Retinal pigment epithelial cell (primary cell): ENCODE data around the gene SIRPA.

ENCODE experiments used
- DNase-seq: peaks from one replicate; pipeline ENCODE4 v3.0.0-alpha.2; 2010; ENCODE audit warnings: low read depth
- H3K4me3 ChIP-seq: 2 replicates; pipeline ENCODE4 v1.5.1; 2011; ENCODE audit warnings: mild to moderate bottlenecking, low read length, control low read depth, moderate library complexity
- TF ChIP-seq, protein P1 (sequence below): conservative IDR thresholded peaks from 2 replicates; pipeline ENCODE4 v1.5.1; 2011; ENCODE audit warnings: low read depth, low read length, control low read depth, inconsistent platforms

SIRPA gene

GRCh38 chr20:1945660-1946059 is 50.5 kb downstream of the SIRPA start:
- H3K4me3 ChIP-seq: no peak overlapping the region
- TF ChIP-seq, protein P1, sequence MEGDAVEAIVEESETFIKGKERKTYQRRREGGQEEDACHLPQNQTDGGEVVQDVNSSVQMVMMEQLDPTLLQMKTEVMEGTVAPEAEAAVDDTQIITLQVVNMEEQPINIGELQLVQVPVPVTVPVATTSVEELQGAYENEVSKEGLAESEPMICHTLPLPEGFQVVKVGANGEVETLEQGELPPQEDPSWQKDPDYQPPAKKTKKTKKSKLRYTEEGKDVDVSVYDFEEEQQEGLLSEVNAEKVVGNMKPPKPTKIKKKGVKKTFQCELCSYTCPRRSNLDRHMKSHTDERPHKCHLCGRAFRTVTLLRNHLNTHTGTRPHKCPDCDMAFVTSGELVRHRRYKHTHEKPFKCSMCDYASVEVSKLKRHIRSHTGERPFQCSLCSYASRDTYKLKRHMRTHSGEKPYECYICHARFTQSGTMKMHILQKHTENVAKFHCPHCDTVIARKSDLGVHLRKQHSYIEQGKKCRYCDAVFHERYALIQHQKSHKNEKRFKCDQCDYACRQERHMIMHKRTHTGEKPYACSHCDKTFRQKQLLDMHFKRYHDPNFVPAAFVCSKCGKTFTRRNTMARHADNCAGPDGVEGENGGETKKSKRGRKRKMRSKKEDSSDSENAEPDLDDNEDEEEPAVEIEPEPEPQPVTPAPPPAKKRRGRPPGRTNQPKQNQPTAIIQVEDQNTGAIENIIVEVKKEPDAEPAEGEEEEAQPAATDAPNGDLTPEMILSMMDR: no peak
- DNase-seq: no peak

DNA sequence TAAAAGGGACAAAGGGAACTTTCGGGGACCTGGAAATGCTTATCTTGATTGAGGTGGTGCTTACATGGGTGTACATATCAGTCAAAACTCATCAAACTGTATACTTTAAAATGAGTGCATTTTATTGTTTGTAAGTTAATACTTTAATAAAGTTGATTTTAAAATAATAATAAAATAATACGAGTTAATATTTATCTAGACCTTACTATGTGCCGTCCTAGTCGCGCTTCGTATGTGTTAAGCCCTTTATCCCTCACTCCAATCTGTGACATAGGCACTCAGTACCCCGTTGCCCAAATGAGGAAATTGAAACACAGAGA is 51.2 kb downstream of the SIRPA start:
- H3K4me3 ChIP-seq: no peak overlapping the region
- no peak for DNase-seq
- TF ChIP-seq, protein P1: no peak

GRCh38 chr20:1946762-1947534 is 51.7 kb downstream of the SIRPA start:
- no peak for DNase-seq
- H3K4me3 ChIP-seq: peak overlapping the region; percentile 24
- TF ChIP-seq, protein P1: no peak

GRCh38 chr20:1947535-1947846 is 52.3 kb downstream of the SIRPA start:
- TF ChIP-seq, protein P1: no peak
- no peak overlapping the region for H3K4me3 ChIP-seq
- no peak for DNase-seq

GRCh38 chr20:1949347-1950100 is 54.3 kb downstream of the SIRPA start:
- H3K4me3 ChIP-seq: no peak overlapping the region
- TF ChIP-seq, protein P1: no peak
- no peak for DNase-seq

GRCh38 chr20:1950836-1951235 is 55.6 kb downstream of the SIRPA start:
- no peak overlapping the region for H3K4me3 ChIP-seq
- TF ChIP-seq, protein P1: no peak
- DNase-seq: no peak

DNA sequence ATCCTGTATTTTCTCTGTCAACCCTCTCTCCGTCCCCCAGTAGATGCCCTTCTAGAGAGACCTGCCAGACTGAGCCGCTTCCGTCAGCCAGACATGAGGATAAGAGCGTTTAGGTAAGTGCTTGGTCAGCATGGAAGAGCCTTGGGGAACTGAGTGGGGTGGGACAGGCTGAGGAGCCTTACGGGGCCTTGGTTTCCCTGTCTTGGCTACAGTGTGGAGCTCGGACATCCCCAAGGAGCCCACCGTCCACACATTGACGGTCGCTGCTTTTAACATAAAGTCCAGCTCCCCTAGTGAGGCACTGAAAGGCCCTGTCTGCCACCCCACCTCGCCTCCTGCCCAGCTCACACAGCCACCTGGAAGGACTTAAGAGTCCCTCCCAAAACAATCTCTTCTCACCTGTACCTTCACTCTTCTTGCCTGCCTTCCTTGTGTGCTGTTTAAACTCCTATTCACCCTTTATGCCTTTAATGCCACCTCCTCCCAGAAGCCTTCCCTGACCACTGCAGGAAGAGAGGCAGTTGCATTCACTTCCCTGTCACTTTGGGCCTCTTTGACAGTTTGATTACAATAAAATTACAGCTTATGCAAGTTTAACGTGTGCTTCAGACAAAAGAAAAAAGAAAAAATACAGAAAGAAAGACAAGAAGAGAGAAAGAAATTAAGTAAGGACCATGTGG is 56.4 kb downstream of the SIRPA start:
- H3K4me3 ChIP-seq: no peak overlapping the region
- DNase-seq: no peak
- TF ChIP-seq, protein P1: no peak
